CD8-positive, alpha-beta memory T cell (primary cell): ENCODE measurements around the gene CDH23. TPM values are rescaled to one million over a fixed set of nuclear protein-coding genes. Genes with fewer than 3 reads are reported as not detected.

ENCODE experiments used
- CTCF ChIA-PET: fragments of 350-600 bp; sonication (Branson Sonifier 250); formaldehyde crosslinking; loops from one replicate; lab custom pipeline; 2021; ENCODE audit warnings: antibody characterized with exemption; lab: Charles Lee
- POLR2A ChIA-PET: fragments of 350-600 bp; sonication (Branson Sonifier 250); formaldehyde crosslinking; loops from one replicate; lab custom pipeline; 2021; ENCODE audit warnings: antibody characterized with exemption; lab: Charles Lee
- DNase-seq, 5 donors: peaks; one replicate each; pipeline versions ENCODE4 v3.0.0 to v3.0.0-alpha.2; 2020 to 2022; ENCODE audit warnings: mixed read lengths in 1 of 5
- H3K27ac ChIP-seq: one replicate; pipeline ENCODE4 v1.7.0; 2013; ENCODE audit warnings: low read depth, mild to moderate bottlenecking, low read length, moderate library complexity
- H3K27me3 ChIP-seq: 2 replicates; pipeline ENCODE4 v1.7.0; 2013; ENCODE audit warnings: low read length, mild to moderate bottlenecking; ENCODE audit not compliant: insufficient read depth, poor library complexity, severe bottlenecking
- H3K36me3 ChIP-seq: 2 replicates; pipeline ENCODE4 v1.7.0; 2013; ENCODE audit warnings: mild to moderate bottlenecking, low read length, moderate library complexity; ENCODE audit not compliant: insufficient read depth
- H3K4me1 ChIP-seq: 2 replicates; pipeline ENCODE4 v1.7.0; 2013; ENCODE audit warnings: mild to moderate bottlenecking, low read length, moderate library complexity; ENCODE audit not compliant: insufficient read depth
- H3K4me3 ChIP-seq: 2 replicates; pipeline ENCODE4 v1.7.0; 2013; ENCODE audit warnings: mild to moderate bottlenecking, low read length
- H3K9me3 ChIP-seq: 2 replicates; pipeline ENCODE4 v1.7.0; 2013; ENCODE audit warnings: mild to moderate bottlenecking, low read length
- H3K27ac Mint-ChIP-seq, 8 donors: one replicate each; pipeline ENCODE4 v1.8.0; 2020 to 2021; ENCODE audit warnings: mixed read lengths in 8 of 8, mild to moderate bottlenecking in 6 of 8, inconsistent platforms in 3 of 8, moderate library complexity in 3 of 8
- H3K27me3 Mint-ChIP-seq, 2 donors: one replicate each; pipeline ENCODE4 v1.8.0; 2020 to 2021; ENCODE audit warnings: mixed read lengths in 2 of 2, mild to moderate bottlenecking in 1 of 2, moderate library complexity in 1 of 2
- H3K36me3 Mint-ChIP-seq, 3 donors: one replicate each; pipeline ENCODE4 v1.8.0; 2020 to 2021; ENCODE audit warnings: mixed read lengths in 3 of 3, inconsistent platforms in 1 of 3, mild to moderate bottlenecking in 1 of 3
- H3K4me1 Mint-ChIP-seq, 3 donors: one replicate each; pipeline ENCODE4 v1.8.0; 2020 to 2021; ENCODE audit warnings: mixed read lengths in 3 of 3, inconsistent platforms in 1 of 3, mild to moderate bottlenecking in 1 of 3
- H3K4me3 Mint-ChIP-seq, 7 donors: one replicate each; pipeline ENCODE4 v1.8.0; 2020 to 2021; ENCODE audit warnings: mixed read lengths in 7 of 7, mild to moderate bottlenecking in 6 of 7, moderate library complexity in 4 of 7, inconsistent platforms in 2 of 7
- H3K9me3 Mint-ChIP-seq, 5 donors: one replicate each; pipeline ENCODE4 v1.8.0; 2020 to 2022; ENCODE audit warnings: mixed read lengths in 5 of 5, mild to moderate bottlenecking in 3 of 5, moderate library complexity in 2 of 5, inconsistent platforms in 1 of 5
- polyA plus RNA-seq: library from polyadenylated mRNA; unstranded; fragments of 300-500 nt; fragmentation: Illumina TruSeq; gene quantifications from one replicate; pipeline ENCODE4 v1.2.3, GENCODE V29; 2021
- total RNA-seq, 2 experiments: library from RNA; stranded (reverse); gene quantifications; one replicate each; pipeline ENCODE4 v1.2.3, GENCODE V29; 2021

CDH23 gene
- total and polyA plus RNA-seq, 3 experiments from 2014 or later, result 0.74 to 2.0 (median 0.78) TPM

GRCh38 chr10:71362141-71362540, 34.6 kb upstream of the CDH23 start:
- Mint-ChIP-seq H3K36me3 (peaks cover 15 to 56% (median 23%) of the 10 kb centered on the region in 3 donors), H3K27me3 (no peaks in the 10 kb centered on the region), H3K4me1 (peaks cover 0 to 6% (median 0%) of the 10 kb centered on the region in 3 donors), H3K4me3 (no peak overlapping the region), H3K27ac (no peak overlapping the region), H3K9me3 (no peaks in the 10 kb centered on the region)
- CTCF ChIA-PET, result no interaction called here
- no peak for DNase-seq
- Histone ChIP-seq H3K4me3 (no peak overlapping the region), H3K27ac (no peak overlapping the region), H3K4me1 (no peaks in the 10 kb centered on the region), H3K36me3 (no peaks in the 10 kb centered on the region), H3K9me3 (no peaks in the 10 kb centered on the region), H3K27me3 (no peaks in the 10 kb centered on the region)
- POLR2A ChIA-PET, result no interaction called here

GRCh38 chr10:71363936-71364335, 32.8 kb upstream of the CDH23 start:
- DNase-seq, result no peak
- peaks cover 0 to 6% (median 0%) of the 10 kb centered on the region in 3 donors for H3K4me1 Mint-ChIP-seq
- no peaks in the 10 kb centered on the region for H3K4me1 ChIP-seq
- H3K36me3 ChIP-seq, result no peaks in the 10 kb centered on the region
- no peak overlapping the region for H3K27ac ChIP-seq
- H3K36me3 Mint-ChIP-seq, result peaks cover 15 to 40% (median 21%) of the 10 kb centered on the region in 3 donors
- H3K4me3 ChIP-seq, result no peak overlapping the region
- H3K27me3 ChIP-seq, result no peaks in the 10 kb centered on the region
- H3K9me3 ChIP-seq, result no peaks in the 10 kb centered on the region
- ChIA-PET CTCF (interaction anchor here (1.9 kb wide), 1 partner anchor 45 kb away, joined by 5 read pairs; the partner anchor contains the start of gene SLC29A3), POLR2A (no interaction called here)
- peak overlapping the region in 2 of 8 donors; percentile 3 to 55 for H3K27ac Mint-ChIP-seq
- no peak overlapping the region for H3K4me3 Mint-ChIP-seq
- H3K9me3 Mint-ChIP-seq, result no peaks in the 10 kb centered on the region
- no peaks in the 10 kb centered on the region for H3K27me3 Mint-ChIP-seq

- Histone ChIP-seq H3K36me3 (no peaks in the 10 kb centered on the region), H3K4me3 (no peak overlapping the region), H3K27me3 (no peaks in the 10 kb centered on the region), H3K9me3 (no peaks in the 10 kb centered on the region), H3K4me1 (no peaks in the 10 kb centered on the region), H3K27ac (no peak overlapping the region)
- Mint-ChIP-seq H3K4me3 (no peak overlapping the region), H3K36me3 (peaks cover 9 to 30% (median 13%) of the 10 kb centered on the region in 3 donors), H3K27ac (peak overlapping the region in 1 of 8 donors; percentile 50), H3K4me1 (peaks cover 0 to 6% (median 0%) of the 10 kb centered on the region in 3 donors), H3K27me3 (peaks cover 0 to 2% of the 10 kb centered on the region in 2 donors), H3K9me3 (no peaks in the 10 kb centered on the region)
- POLR2A ChIA-PET, result no interaction called here
- DNase-seq, result no peak
- CTCF ChIA-PET, result interaction anchor here (1.8 kb wide), 1 partner anchor 11 kb away, joined by 4 read pairs; no protein-coding TSS in a partner anchor
These were observed 31.4 kb upstream of the CDH23 start for GRCh38 chr10:71365366-71365765.

GRCh38 chr10:71366690-71367089, 30.0 kb upstream of the CDH23 start:
- Mint-ChIP-seq H3K27ac (no peak overlapping the region), H3K9me3 (no peaks in the 10 kb centered on the region), H3K4me1 (peaks cover 0 to 6% (median 0%) of the 10 kb centered on the region in 3 donors), H3K4me3 (no peak overlapping the region), H3K36me3 (peaks cover 9 to 24% (median 11%) of the 10 kb centered on the region in 3 donors), H3K27me3 (peaks cover 6 to 8% of the 10 kb centered on the region in 2 donors)
- H3K4me3 ChIP-seq, result no peak overlapping the region
- H3K4me1 ChIP-seq, result no peaks in the 10 kb centered on the region
- no peak overlapping the region for H3K27ac ChIP-seq
- DNase-seq, result no peak
- POLR2A ChIA-PET, result no interaction called here
- H3K9me3 ChIP-seq, result no peaks in the 10 kb centered on the region
- H3K27me3 ChIP-seq, result no peaks in the 10 kb centered on the region
- no peaks in the 10 kb centered on the region for H3K36me3 ChIP-seq
- CTCF ChIA-PET, result interaction anchor here (1.3 kb wide), 1 partner anchor 18 kb away, joined by 3 read pairs; no protein-coding TSS in a partner anchor

GRCh38 chr10:71367271-71367670, 29.4 kb upstream of the CDH23 start:
- Mint-ChIP-seq H3K27me3 (peaks cover 6 to 13% of the 10 kb centered on the region in 2 donors), H3K9me3 (no peaks in the 10 kb centered on the region), H3K4me3 (no peak overlapping the region), H3K36me3 (peaks cover 4 to 19% (median 10%) of the 10 kb centered on the region in 3 donors), H3K4me1 (peaks cover 0 to 6% (median 0%) of the 10 kb centered on the region in 3 donors), H3K27ac (no peak overlapping the region)
- Histone ChIP-seq H3K4me3 (no peak overlapping the region), H3K9me3 (no peaks in the 10 kb centered on the region), H3K27me3 (no peaks in the 10 kb centered on the region), H3K36me3 (no peaks in the 10 kb centered on the region), H3K4me1 (no peaks in the 10 kb centered on the region), H3K27ac (no peak overlapping the region)
- no peak for DNase-seq
- CTCF ChIA-PET, result interaction anchor here (1.3 kb wide), 2 partner anchors 17 to 19 kb away, joined by 3 read pairs; no protein-coding TSS in a partner anchor
- POLR2A ChIA-PET, result no interaction called here

- Histone ChIP-seq H3K4me1 (no peaks in the 10 kb centered on the region), H3K27ac (no peak overlapping the region), H3K9me3 (no peaks in the 10 kb centered on the region), H3K4me3 (no peak overlapping the region), H3K27me3 (no peaks in the 10 kb centered on the region), H3K36me3 (no peaks in the 10 kb centered on the region)
- Mint-ChIP-seq H3K36me3 (peaks cover 0 to 10% (median 5%) of the 10 kb centered on the region in 3 donors), H3K27me3 (peaks cover 9 to 19% of the 10 kb centered on the region in 2 donors), H3K9me3 (no peaks in the 10 kb centered on the region), H3K4me1 (peaks cover 0 to 6% (median 0%) of the 10 kb centered on the region in 3 donors), H3K27ac (no peak overlapping the region), H3K4me3 (no peak overlapping the region)
- POLR2A ChIA-PET, result no interaction called here
- DNase-seq, result no peak
- CTCF ChIA-PET, result interaction anchor here (1.3 kb wide), 1 partner anchor 20 kb away, joined by 3 read pairs; no protein-coding TSS in a partner anchor
These were observed 28.5 kb upstream of the CDH23 start for GRCh38 chr10:71368176-71368575.

GRCh38 chr10:71368643-71369042, 28.1 kb upstream of the CDH23 start:
- Mint-ChIP-seq H3K27me3 (peaks cover 11 to 22% of the 10 kb centered on the region in 2 donors), H3K4me3 (no peak overlapping the region), H3K4me1 (peaks cover 0 to 6% (median 0%) of the 10 kb centered on the region in 3 donors), H3K36me3 (peaks cover 0 to 9% (median 5%) of the 10 kb centered on the region in 3 donors), H3K27ac (no peak overlapping the region), H3K9me3 (no peaks in the 10 kb centered on the region)
- Histone ChIP-seq H3K4me3 (no peak overlapping the region), H3K9me3 (no peaks in the 10 kb centered on the region), H3K36me3 (no peaks in the 10 kb centered on the region), H3K27ac (no peak overlapping the region), H3K4me1 (no peaks in the 10 kb centered on the region), H3K27me3 (no peaks in the 10 kb centered on the region)
- no peak for DNase-seq
- ChIA-PET POLR2A (no interaction called here), CTCF (no interaction called here)

GRCh38 chr10:71369602-71370001, 27.1 kb upstream of the CDH23 start:
- Mint-ChIP-seq H3K9me3 (no peaks in the 10 kb centered on the region), H3K4me1 (peaks cover 0 to 2% (median 0%) of the 10 kb centered on the region in 3 donors), H3K27ac (no peak overlapping the region), H3K36me3 (peaks cover 0 to 3% (median 1%) of the 10 kb centered on the region in 3 donors), H3K27me3 (peaks cover 11 to 26% of the 10 kb centered on the region in 2 donors), H3K4me3 (no peak overlapping the region)
- no peak overlapping the region for H3K27ac ChIP-seq
- ChIA-PET CTCF (interaction anchor here (3.8 kb wide), 1 partner anchor 14 kb away, joined by 12 read pairs; no protein-coding TSS in a partner anchor), POLR2A (no interaction called here)
- no peaks in the 10 kb centered on the region for H3K36me3 ChIP-seq
- H3K4me3 ChIP-seq, result no peak overlapping the region
- no peaks in the 10 kb centered on the region for H3K27me3 ChIP-seq
- no peaks in the 10 kb centered on the region for H3K4me1 ChIP-seq
- no peaks in the 10 kb centered on the region for H3K9me3 ChIP-seq
- DNase-seq, result no peak
